ENCODE data around the gene MBOAT1.

The MBOAT1 gene

GRCh38 chr6:20197251-20197650 is 15.0 kb downstream of the MBOAT1 start:
- TF ChIP-seq SIN3A (IDR thresholded peaks at IDR 0.05; ENCODE audit: borderline replicate concordance, insufficient read depth, low read length) (no peak), REST (IDR thresholded peaks at IDR 0.05; ENCODE audit: insufficient read depth in 1 of 2, low read depth in 2 of 2, low read length in 2 of 2) (no peak), TAF1 (IDR thresholded peaks at IDR 0.05; ENCODE audit: borderline replicate concordance, insufficient read depth, low read length) (no peak), FOXP2 (optimal IDR thresholded peaks at IDR 0.05; ENCODE audit: borderline replicate concordance, extremely low read depth, extremely low read length, insufficient read depth) (no peak), POLR2AphosphoS5 (IDR thresholded peaks at IDR 0.05; ENCODE audit: low read depth, low read length) (no peak)

- TF ChIP-seq TAF1 (IDR thresholded peaks at IDR 0.05; ENCODE audit: borderline replicate concordance, insufficient read depth, low read length) (no peak), REST (IDR thresholded peaks at IDR 0.05; ENCODE audit: insufficient read depth in 1 of 2, low read depth in 2 of 2, low read length in 2 of 2) (no peak), POLR2AphosphoS5 (IDR thresholded peaks at IDR 0.05; ENCODE audit: low read depth, low read length) (no peak), FOXP2 (optimal IDR thresholded peaks at IDR 0.05; ENCODE audit: borderline replicate concordance, extremely low read depth, extremely low read length, insufficient read depth) (no peak), SIN3A (IDR thresholded peaks at IDR 0.05; ENCODE audit: borderline replicate concordance, insufficient read depth, low read length) (no peak)
These were observed 19.6 kb downstream of the MBOAT1 start for GRCh38 chr6:20192625-20193024.

- TF ChIP-seq FOXP2 (optimal IDR thresholded peaks at IDR 0.05; ENCODE audit: borderline replicate concordance, extremely low read depth, extremely low read length, insufficient read depth) (no peak), REST (IDR thresholded peaks at IDR 0.05; ENCODE audit: insufficient read depth in 1 of 2, low read depth in 2 of 2, low read length in 2 of 2) (no peak), SIN3A (IDR thresholded peaks at IDR 0.05; ENCODE audit: borderline replicate concordance, insufficient read depth, low read length) (no peak), POLR2AphosphoS5 (IDR thresholded peaks at IDR 0.05; ENCODE audit: low read depth, low read length) (no peak), TAF1 (IDR thresholded peaks at IDR 0.05; ENCODE audit: borderline replicate concordance, insufficient read depth, low read length) (no peak)
These were observed 20.3 kb downstream of the MBOAT1 start for GRCh38 chr6:20191992-20192391.

- TF ChIP-seq TAF1 (IDR thresholded peaks at IDR 0.05; ENCODE audit: borderline replicate concordance, insufficient read depth, low read length) (no peak), REST (IDR thresholded peaks at IDR 0.05; ENCODE audit: insufficient read depth in 1 of 2, low read depth in 2 of 2, low read length in 2 of 2) (no peak)
These were observed 23.6 kb downstream of the MBOAT1 start for GRCh38 chr6:20188630-20189075.

- TF ChIP-seq REST (IDR thresholded peaks at IDR 0.05; ENCODE audit: insufficient read depth in 1 of 2, low read depth in 2 of 2, low read length in 2 of 2) (no peak), FOXP2 (optimal IDR thresholded peaks at IDR 0.05; ENCODE audit: borderline replicate concordance, extremely low read depth, extremely low read length, insufficient read depth) (no peak), SIN3A (IDR thresholded peaks at IDR 0.05; ENCODE audit: borderline replicate concordance, insufficient read depth, low read length) (no peak), POLR2AphosphoS5 (IDR thresholded peaks at IDR 0.05; ENCODE audit: low read depth, low read length) (no peak)
These were observed 25.3 kb downstream of the MBOAT1 start for GRCh38 chr6:20186981-20187380.
